GM18526 (cell line): ENCODE measurements around the gene PARP3.

Source experiments
- POLR2A ChIP-seq: IDR thresholded peaks from 3 replicates; pipeline ENCODE4 v1.6.1; 2011; ENCODE audit not compliant: insufficient read length; ENCODE audit errors: extremely low read depth

The PARP3 gene

GRCh38 chr3:51967384-51968169, 25.4 kb downstream of the PARP3 start, which contains the start of gene PCBP4:
Gene PCBP4 (minus strand): TSS chr3:51967454. CDS start chr3:51961240, 6,214 bp downstream.
- TF ChIP-seq POLR2A = no peak

DNA sequence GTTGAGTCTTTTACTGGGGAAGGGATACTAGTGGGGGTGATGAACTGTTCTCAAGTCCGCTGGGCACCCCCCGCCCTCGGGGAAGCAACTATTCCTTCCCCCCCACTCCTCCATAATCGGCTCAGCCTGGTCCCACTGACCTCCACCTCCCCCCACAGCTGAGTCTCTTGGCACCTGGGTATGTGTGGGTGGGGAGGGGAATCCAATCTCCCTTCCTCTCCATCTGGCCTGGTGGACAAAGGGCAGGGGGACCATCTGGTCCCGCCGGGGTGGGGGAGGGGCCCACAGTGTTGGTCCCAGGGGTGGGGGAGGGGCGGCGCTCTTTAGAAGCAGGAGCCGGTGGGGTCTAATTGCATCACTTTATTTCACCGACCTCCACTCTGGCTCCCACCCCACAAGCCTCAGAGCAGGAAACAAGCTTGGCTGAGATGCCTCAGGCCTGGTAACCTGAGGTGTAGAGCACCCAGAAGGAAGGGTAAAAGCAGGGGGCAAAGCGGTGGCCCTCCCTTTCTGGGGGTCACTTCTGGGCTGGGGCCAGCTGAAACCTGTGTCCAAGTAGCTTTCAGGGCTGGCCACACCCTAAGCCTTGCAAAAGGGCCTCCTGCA, 26.1 kb downstream of the PARP3 start:
- no peak for TF ChIP-seq POLR2A

DNA sequence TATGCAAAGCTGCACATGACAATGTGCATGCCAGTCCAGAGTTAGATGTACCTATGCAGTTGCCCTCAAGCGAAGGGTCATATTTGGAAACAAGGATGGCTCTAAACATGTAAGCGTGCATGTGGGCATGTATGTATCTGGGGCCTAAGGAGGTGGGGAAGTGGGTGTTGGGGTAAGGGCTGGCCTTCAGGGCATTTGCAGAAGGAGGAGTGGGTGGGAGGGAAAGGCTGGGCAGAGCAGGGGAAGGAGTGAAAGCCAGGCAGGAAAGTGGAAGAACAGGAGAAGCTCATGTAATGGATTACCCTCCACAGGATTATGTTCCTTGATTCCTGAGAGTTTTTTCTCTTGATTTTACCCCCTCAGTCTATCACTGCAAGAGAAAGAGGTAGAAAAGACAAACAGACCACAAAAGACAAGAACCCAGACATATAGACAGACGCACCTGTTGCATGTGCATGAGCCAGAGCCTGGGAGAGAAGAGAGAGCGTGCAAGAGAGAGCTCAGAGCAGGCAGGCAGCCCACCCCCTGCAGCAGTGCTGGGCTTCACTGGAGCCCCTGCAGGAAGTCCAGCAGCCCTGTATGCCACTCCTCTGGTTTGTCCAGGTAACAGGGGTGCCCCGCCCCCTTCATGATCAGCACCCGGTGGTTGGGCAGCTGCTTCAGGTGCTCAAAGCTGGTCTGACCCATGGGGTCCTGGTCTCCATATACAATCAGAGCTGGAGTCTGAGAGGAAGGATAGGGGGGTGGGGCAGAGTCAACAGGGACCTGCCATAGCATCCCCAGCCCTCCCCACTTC, 26.9 kb downstream of the PARP3 start:
- no peak for TF ChIP-seq POLR2A

DNA sequence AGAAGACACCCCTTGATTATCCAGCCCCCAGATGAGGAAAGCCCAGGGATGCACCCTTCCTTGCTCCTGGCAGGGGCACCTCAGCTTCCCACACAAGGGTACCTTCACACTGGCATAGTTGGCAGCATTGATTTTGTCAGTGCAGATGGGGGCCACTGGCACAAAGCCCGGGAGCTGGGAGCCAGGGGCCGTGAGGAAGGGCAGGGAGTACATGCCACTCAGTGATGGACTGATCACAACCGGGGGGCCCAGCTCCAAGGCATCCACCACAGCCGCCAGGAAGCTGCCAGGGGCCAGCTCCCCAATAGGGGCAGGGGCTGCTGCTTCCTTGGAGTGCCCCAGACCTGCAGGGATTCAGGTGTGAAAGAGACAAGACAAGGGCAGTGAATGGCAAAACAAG, 27.7 kb downstream of the PARP3 start:
- no peak for TF ChIP-seq POLR2A

GRCh38 chr3:51970606-51971300, 28.6 kb downstream of the PARP3 start:
- TF ChIP-seq POLR2A = no peak

DNA sequence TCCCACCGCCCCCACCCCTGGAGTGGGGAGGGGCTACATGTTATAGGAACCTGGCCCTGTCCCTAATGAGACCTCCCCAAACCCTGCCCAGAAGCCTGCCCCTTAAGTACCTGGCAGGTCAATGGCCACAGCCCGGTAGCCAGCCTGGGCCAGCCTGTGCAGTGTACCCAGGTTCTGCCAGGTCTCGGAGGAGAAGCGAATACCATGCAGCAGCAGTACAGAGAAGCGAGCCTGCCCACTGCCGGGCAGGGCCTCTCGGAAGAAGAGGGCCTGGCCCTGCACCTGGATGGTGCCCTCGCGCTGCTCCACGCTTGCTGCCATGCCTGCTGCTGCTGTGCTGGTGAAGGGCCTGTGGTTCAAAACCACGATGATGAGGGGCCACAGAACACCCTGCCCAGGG, 29.2 kb downstream of the PARP3 start:
- no peak for TF ChIP-seq POLR2A

DNA sequence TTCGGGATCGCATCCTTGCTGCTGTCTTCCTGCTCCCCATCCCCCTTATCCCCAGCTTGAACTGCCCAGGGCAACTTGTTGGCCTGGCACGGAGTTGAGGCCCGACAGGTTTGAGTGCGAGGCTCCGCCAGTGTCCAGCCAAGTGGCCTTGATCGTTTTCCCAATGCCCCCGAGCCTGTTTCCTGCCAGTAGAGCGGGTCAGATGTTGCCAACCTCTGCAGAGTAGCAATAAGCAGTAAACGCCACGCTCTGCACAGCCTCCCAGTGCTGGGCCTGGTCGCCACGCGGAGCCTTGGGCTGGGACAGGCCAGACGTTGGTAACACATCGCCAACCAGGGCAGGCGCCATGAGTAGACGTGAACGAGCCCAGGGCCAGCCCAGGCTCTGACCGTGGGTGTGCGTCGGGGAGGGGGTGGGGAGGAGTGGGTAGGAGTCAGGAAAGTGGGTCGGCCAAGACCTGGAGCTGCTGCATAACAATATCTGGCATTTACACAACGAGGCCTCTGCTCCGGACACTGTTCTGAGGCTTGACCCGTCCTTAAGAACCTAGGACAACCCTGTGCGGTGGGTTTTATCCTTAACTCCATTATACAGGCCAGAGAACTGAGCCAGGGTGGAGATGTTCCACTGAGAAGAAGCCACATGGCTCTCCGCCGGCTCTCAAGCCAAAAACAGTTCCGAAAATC, 32.3 kb downstream of the PARP3 start:
- TF ChIP-seq POLR2A = no peak

DNA sequence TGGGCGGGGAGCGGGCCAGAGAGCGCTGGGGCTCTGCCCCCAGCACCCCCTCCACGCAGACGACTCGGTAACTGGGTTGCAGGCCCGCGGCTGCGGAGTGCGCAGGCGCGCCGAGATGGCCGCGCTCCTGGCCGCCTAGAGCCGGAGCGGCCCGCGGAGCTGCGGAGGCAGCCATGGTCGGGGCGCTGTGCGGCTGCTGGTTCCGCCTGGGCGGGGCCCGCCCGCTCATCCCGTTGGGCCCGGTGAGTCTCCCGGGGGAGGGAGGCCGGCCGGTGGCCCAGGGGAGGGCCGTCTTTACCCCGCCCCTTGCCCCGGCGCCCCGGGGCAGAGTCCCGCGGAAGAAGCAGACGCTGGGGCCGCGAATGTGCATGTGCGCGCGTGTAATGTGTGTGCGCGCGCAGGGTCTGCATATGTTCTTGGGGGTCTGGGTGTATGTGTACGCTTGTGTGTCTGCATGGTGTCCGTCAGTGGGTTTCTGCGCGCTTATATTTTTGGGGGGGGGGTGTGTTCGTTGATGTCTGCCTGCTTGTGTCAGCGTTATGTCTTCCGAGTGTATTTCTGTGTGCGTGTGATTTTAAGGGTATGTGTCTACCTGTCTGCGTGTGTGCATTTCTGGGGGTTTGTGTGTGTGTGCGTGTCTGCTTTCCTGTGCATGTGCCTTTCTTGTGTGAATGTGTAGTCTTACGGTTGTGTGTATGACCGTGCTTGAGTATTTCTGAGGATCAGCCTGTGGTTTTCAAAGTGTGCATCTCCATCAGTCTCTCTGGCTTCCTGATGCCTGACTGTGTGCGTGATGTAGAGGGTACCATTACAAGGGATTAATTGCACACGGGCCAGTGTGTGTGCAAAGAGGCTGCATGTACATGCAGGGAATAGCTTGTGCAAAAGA, 33.0 kb downstream of the PARP3 start, which contains the start of gene ABHD14A:
TSS of gene ABHD14A (plus strand) at position 102 of the 889 bp plus-strand sequence. CDS start at position 174, 72 bp downstream.
- peak; percentile 75 for TF ChIP-seq POLR2A

DNA sequence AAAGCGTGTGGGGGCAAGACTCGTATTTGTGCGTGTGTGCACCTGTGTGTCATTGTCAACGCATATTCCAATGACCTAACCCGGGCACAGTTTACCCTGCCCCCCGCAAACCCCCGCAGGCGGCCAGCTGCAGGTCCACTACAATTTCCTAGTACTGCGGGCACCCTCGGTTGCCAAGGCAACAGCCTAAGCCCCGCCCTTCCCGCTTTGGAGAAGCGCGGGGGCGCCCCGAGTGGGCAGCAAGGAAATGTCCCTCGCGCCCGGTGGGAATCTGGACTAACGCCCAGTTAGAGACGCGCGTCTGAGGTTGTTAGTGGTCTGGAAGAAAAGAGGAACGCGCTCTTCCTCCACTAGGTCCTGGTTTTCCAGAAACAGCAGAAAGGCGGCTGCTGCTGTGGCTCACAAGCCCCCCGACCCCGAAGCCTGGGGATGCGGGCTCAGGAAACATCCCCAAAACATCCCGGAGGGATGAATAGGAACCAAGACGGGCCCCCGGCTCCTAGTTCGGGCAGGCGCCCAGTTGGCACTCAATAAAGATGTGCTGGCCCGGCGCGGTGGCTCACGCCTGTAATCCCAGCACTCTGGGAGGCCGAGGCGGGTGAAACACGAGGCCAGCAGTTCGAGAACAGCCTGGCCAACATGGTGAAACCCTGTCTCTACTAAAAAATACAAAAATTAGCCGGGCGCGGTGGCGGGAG, 33.8 kb downstream of the PARP3 start:
- no peak for TF ChIP-seq POLR2A

- TF ChIP-seq POLR2A = no peak
Measured at GRCh38 chr3:51977446-51978142, 35.4 kb downstream of the PARP3 start.

- TF ChIP-seq POLR2A = no peak
Measured at GRCh38 chr3:51978143-51978502, 36.0 kb downstream of the PARP3 start.

DNA sequence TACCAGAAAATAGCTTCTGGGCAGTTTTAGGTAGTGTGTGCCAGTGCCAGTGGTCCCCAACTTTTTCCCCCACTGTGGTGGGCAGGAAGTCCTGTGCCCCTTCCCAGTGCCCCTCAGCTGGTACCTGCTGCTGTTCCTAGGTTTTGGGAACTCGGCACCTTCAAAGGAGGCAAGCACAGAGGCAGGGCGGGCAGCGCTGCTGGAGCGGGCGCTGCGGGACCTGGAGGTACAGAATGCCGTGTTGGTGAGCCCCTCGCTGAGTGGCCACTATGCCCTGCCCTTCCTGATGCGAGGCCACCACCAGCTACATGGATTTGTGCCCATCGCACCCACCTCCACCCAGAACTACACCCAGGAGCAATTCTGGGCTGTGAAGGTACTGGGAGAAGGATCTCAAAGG, 38.1 kb downstream of the PARP3 start:
- TF ChIP-seq POLR2A = no peak
